ENCODE results near the gene SDF4.

Gene SDF4

GRCh38 chr1:1171546-1172340, 60.1 kb downstream of the SDF4 start:
- Histone ChIP-seq H3K27me3 (ENCODE audit: control insufficient read depth, insufficient read depth, low read length) (no peaks in the 10 kb centered on the region), H3K9me3 (ENCODE audit: control insufficient read depth, insufficient read depth, low read length) (no peaks in the 10 kb centered on the region), H3K9ac (ENCODE audit: low read depth, low read length) (no peak overlapping the region), H3K4me3 (ENCODE audit: low read depth, low read length) (no peak overlapping the region), H3K4me1 (ENCODE audit: control insufficient read depth, insufficient read depth, low read length) (peaks cover under 1% of the 10 kb centered on the region), H3K36me3 (ENCODE audit: control insufficient read depth, insufficient read depth, low read length) (peaks cover 3% of the 10 kb centered on the region)

GRCh38 chr1:1171161-1171545, 60.6 kb downstream of the SDF4 start:
- peaks cover 3% of the 10 kb centered on the region for H3K36me3 ChIP-seq (ENCODE audit: control insufficient read depth, insufficient read depth, low read length)
- H3K27me3 ChIP-seq (ENCODE audit: control insufficient read depth, insufficient read depth, low read length), result no peaks in the 10 kb centered on the region
- no peaks in the 10 kb centered on the region for H3K9me3 ChIP-seq (ENCODE audit: control insufficient read depth, insufficient read depth, low read length)
- no peaks in the 10 kb centered on the region for H3K4me1 ChIP-seq (ENCODE audit: control insufficient read depth, insufficient read depth, low read length)
- no peak overlapping the region for H3K4me3 ChIP-seq (ENCODE audit: low read depth, low read length)
- H3K9ac ChIP-seq (ENCODE audit: low read depth, low read length), result no peak overlapping the region

GRCh38 chr1:1170215-1171091, 61.3 kb downstream of the SDF4 start:
- no peak overlapping the region for H3K4me3 ChIP-seq (ENCODE audit: low read depth, low read length)
- no peak overlapping the region for H3K9ac ChIP-seq (ENCODE audit: low read depth, low read length)
- H3K4me1 ChIP-seq (ENCODE audit: control insufficient read depth, insufficient read depth, low read length), result no peaks in the 10 kb centered on the region
- H3K27me3 ChIP-seq (ENCODE audit: control insufficient read depth, insufficient read depth, low read length), result no peaks in the 10 kb centered on the region
- H3K9me3 ChIP-seq (ENCODE audit: control insufficient read depth, insufficient read depth, low read length), result no peaks in the 10 kb centered on the region
- peaks cover 3% of the 10 kb centered on the region for H3K36me3 ChIP-seq (ENCODE audit: control insufficient read depth, insufficient read depth, low read length)

GRCh38 chr1:1169429-1170214, 62.2 kb downstream of the SDF4 start:
- Histone ChIP-seq H3K4me3 (ENCODE audit: low read depth, low read length) (no peak overlapping the region), H3K9ac (ENCODE audit: low read depth, low read length) (no peak overlapping the region), H3K27me3 (ENCODE audit: control insufficient read depth, insufficient read depth, low read length) (no peaks in the 10 kb centered on the region), H3K9me3 (ENCODE audit: control insufficient read depth, insufficient read depth, low read length) (no peaks in the 10 kb centered on the region), H3K36me3 (ENCODE audit: control insufficient read depth, insufficient read depth, low read length) (peaks cover 3% of the 10 kb centered on the region), H3K4me1 (ENCODE audit: control insufficient read depth, insufficient read depth, low read length) (no peaks in the 10 kb centered on the region)

GRCh38 chr1:1168451-1169411, 63.1 kb downstream of the SDF4 start:
- H3K27me3 ChIP-seq (ENCODE audit: control insufficient read depth, insufficient read depth, low read length), result no peaks in the 10 kb centered on the region
- H3K4me3 ChIP-seq (ENCODE audit: low read depth, low read length), result no peak overlapping the region
- H3K4me1 ChIP-seq (ENCODE audit: control insufficient read depth, insufficient read depth, low read length), result peaks cover 3% of the 10 kb centered on the region
- H3K36me3 ChIP-seq (ENCODE audit: control insufficient read depth, insufficient read depth, low read length), result peaks cover 3% of the 10 kb centered on the region
- H3K9ac ChIP-seq (ENCODE audit: low read depth, low read length), result no peak overlapping the region
- no peaks in the 10 kb centered on the region for H3K9me3 ChIP-seq (ENCODE audit: control insufficient read depth, insufficient read depth, low read length)

- no peak overlapping the region for H3K9ac ChIP-seq (ENCODE audit: low read depth, low read length)
- no peak overlapping the region for H3K4me3 ChIP-seq (ENCODE audit: low read depth, low read length)
- H3K36me3 ChIP-seq (ENCODE audit: control insufficient read depth, insufficient read depth, low read length), result peaks cover 3% of the 10 kb centered on the region
- H3K27me3 ChIP-seq (ENCODE audit: control insufficient read depth, insufficient read depth, low read length), result no peaks in the 10 kb centered on the region
- H3K4me1 ChIP-seq (ENCODE audit: control insufficient read depth, insufficient read depth, low read length), result peaks cover 3% of the 10 kb centered on the region
- no peaks in the 10 kb centered on the region for H3K9me3 ChIP-seq (ENCODE audit: control insufficient read depth, insufficient read depth, low read length)
Measured at GRCh38 chr1:1167841-1168450, 63.9 kb downstream of the SDF4 start.

- H3K9me3 ChIP-seq (ENCODE audit: control insufficient read depth, insufficient read depth, low read length), result no peaks in the 10 kb centered on the region
- H3K36me3 ChIP-seq (ENCODE audit: control insufficient read depth, insufficient read depth, low read length), result peaks cover 3% of the 10 kb centered on the region
- no peaks in the 10 kb centered on the region for H3K27me3 ChIP-seq (ENCODE audit: control insufficient read depth, insufficient read depth, low read length)
- H3K4me3 ChIP-seq (ENCODE audit: low read depth, low read length), result no peak overlapping the region
- H3K4me1 ChIP-seq (ENCODE audit: control insufficient read depth, insufficient read depth, low read length), result peaks cover 3% of the 10 kb centered on the region
- H3K9ac ChIP-seq (ENCODE audit: low read depth, low read length), result no peak overlapping the region
Measured at GRCh38 chr1:1167398-1167821, 64.4 kb downstream of the SDF4 start.
